ENCODE data around the gene UGDH.

The UGDH gene

GRCh38 chr4:39456946-39457763 lies 70.1 kb downstream of the UGDH start:
- TF ChIP-seq CTCF (conservative IDR thresholded peaks at IDR 0.05; ENCODE audit: low read depth): no peak
- DNase-seq (ENCODE audit: low spot score): no peak
- POLR2A ChIA-PET (ENCODE audit: low non-redundant PET): interaction anchor here (0.6 kb wide), 1 partner anchor 59 kb away, joined by 3 read pairs; no protein-coding TSS in a partner anchor
- CTCF ChIA-PET: interaction anchor here (0.6 kb wide), 1 partner anchor 1297 kb away, joined by 3 read pairs; no protein-coding TSS in a partner anchor
- H3K27ac ChIP-seq: no peak overlapping the region

- CTCF ChIA-PET: interaction anchor here (0.6 kb wide), 1 partner anchor 54 kb away, joined by 4 read pairs; no protein-coding TSS in a partner anchor
These were observed 71.8 kb downstream of the UGDH start for GRCh38 chr4:39455486-39455885.

GRCh38 chr4:39453738-39454137 lies 73.5 kb downstream of the UGDH start:
- ChIA-PET POLR2A (ENCODE audit: low non-redundant PET) (no interaction called here), CTCF (no interaction called here)
- no peak for DNase-seq (ENCODE audit: low spot score)
- TF ChIP-seq CTCF (conservative IDR thresholded peaks at IDR 0.05; ENCODE audit: low read depth): no peak
- H3K27ac ChIP-seq: no peak overlapping the region

More at GRCh38 chr4:39455486-39455885, 71.8 kb downstream of the UGDH start:
- no peak for DNase-seq (ENCODE audit: low spot score)
- H3K27ac ChIP-seq: no peak overlapping the region
- no peak for TF ChIP-seq CTCF (conservative IDR thresholded peaks at IDR 0.05; ENCODE audit: low read depth)
- POLR2A ChIA-PET (ENCODE audit: low non-redundant PET): no interaction called here

- no peak overlapping the region for H3K27ac ChIP-seq
- ChIA-PET CTCF (no interaction called here), POLR2A (ENCODE audit: low non-redundant PET) (no interaction called here)
- TF ChIP-seq CTCF (conservative IDR thresholded peaks at IDR 0.05; ENCODE audit: low read depth): no peak
- no peak for DNase-seq (ENCODE audit: low spot score)
These were observed 74.2 kb downstream of the UGDH start for GRCh38 chr4:39452860-39453587.

GRCh38 chr4:39452153-39452859 lies 74.9 kb downstream of the UGDH start:
- CTCF ChIA-PET: no interaction called here
- no peak for DNase-seq (ENCODE audit: low spot score)
- POLR2A ChIA-PET (ENCODE audit: low non-redundant PET): no interaction called here
- TF ChIP-seq CTCF (conservative IDR thresholded peaks at IDR 0.05; ENCODE audit: low read depth): no peak
- H3K27ac ChIP-seq: no peak overlapping the region

- no peak for TF ChIP-seq CTCF (conservative IDR thresholded peaks at IDR 0.05; ENCODE audit: low read depth)
- ChIA-PET POLR2A (ENCODE audit: low non-redundant PET) (no interaction called here), CTCF (interaction anchor here (0.6 to 0.7 kb wide), 3 partner anchors 11 to 102 kb away, joined by 4 to 9 read pairs (median 4); no protein-coding TSS in a partner anchor)
- H3K27ac ChIP-seq: no peak overlapping the region
- no peak for DNase-seq (ENCODE audit: low spot score)
These were observed 75.7 kb downstream of the UGDH start for GRCh38 chr4:39451423-39452023.
